CD4-positive, alpha-beta T cell treated with Interleukin-6 for 4 hours (primary cell): ENCODE measurements around the gene PARP9.
"Not testable (repeated sequence)": the region's sequence is repeated elsewhere in the genome, so short reads cannot be mapped to it uniquely, and the experiment has no call there.

ENCODE experiments used
- DNase-seq: peaks from one replicate; pipeline ENCODE4 v3.0.0-alpha.2; 2020; ENCODE audit warnings: mixed read lengths

Gene PARP9

GRCh38 chr3:122572940-122573412 is 8.9 kb upstream of the PARP9 start:
- DNase-seq: peak; percentile 60

GRCh38 chr3:122568755-122569154 is 4.7 kb upstream of the PARP9 start:
- DNase-seq: no peak

GRCh38 chr3:122568131-122568530 is 4.0 kb upstream of the PARP9 start:
- not testable (repeated sequence) for DNase-seq

GRCh38 chr3:122563717-122564025 is 429 bp downstream of the PARP9 start:
- DNase-seq: peak; percentile 24

GRCh38 chr3:122562923-122563716 is 980 bp downstream of the PARP9 start:
- no peak for DNase-seq

GRCh38 chr3:122560680-122561079 is 3.4 kb downstream of the PARP9 start:
- peak; percentile 69 for DNase-seq

- no peak for DNase-seq
Observed at GRCh38 chr3:122559906-122560305, 4.2 kb downstream of the PARP9 start.

GRCh38 chr3:122558605-122559004 is 5.5 kb downstream of the PARP9 start:
- DNase-seq: no peak

GRCh38 chr3:122557356-122557755 is 6.7 kb downstream of the PARP9 start:
- no peak for DNase-seq

GRCh38 chr3:122555275-122556071 is 8.6 kb downstream of the PARP9 start:
- no peak for DNase-seq

GRCh38 chr3:122553171-122553570 is 10.9 kb downstream of the PARP9 start:
- no peak for DNase-seq

GRCh38 chr3:122548619-122549018 is 15.5 kb downstream of the PARP9 start:
- no peak for DNase-seq

GRCh38 chr3:122548076-122548475 is 16.0 kb downstream of the PARP9 start:
- no peak for DNase-seq

- no peak for DNase-seq
Observed at GRCh38 chr3:122546151-122546550, 17.9 kb downstream of the PARP9 start.

GRCh38 chr3:122538956-122539490 is 25.1 kb downstream of the PARP9 start:
- DNase-seq: no peak

GRCh38 chr3:122536632-122537001 is 27.5 kb downstream of the PARP9 start:
- DNase-seq: no peak

GRCh38 chr3:122535964-122536631 is 28.0 kb downstream of the PARP9 start:
- no peak for DNase-seq

- DNase-seq: peak; percentile 24
Observed at GRCh38 chr3:122533931-122534334, 30.2 kb downstream of the PARP9 start.

- no peak for DNase-seq
Observed at GRCh38 chr3:122533480-122533879, 30.6 kb downstream of the PARP9 start.

- DNase-seq: no peak
Observed at GRCh38 chr3:122530164-122530563, 33.9 kb downstream of the PARP9 start.

- no peak for DNase-seq
Observed at GRCh38 chr3:122523317-122523716, 40.8 kb downstream of the PARP9 start.

- DNase-seq: no peak
Observed at GRCh38 chr3:122520861-122521260, 43.2 kb downstream of the PARP9 start.

- DNase-seq: no peak
Observed at GRCh38 chr3:122519693-122520092, 44.4 kb downstream of the PARP9 start.
